Effector CD4-positive, alpha-beta T cell (primary cell): ENCODE data around the gene PCDHGA12.

ENCODE experiments used
- DNase-seq: peaks from one replicate; pipeline ENCODE4 v3.0.0-alpha.2; 2020

Gene PCDHGA12

GRCh38 chr5:141441571-141442170, 11.4 kb downstream of the PCDHGA12 start:
- DNase-seq, result no peak

DNA sequence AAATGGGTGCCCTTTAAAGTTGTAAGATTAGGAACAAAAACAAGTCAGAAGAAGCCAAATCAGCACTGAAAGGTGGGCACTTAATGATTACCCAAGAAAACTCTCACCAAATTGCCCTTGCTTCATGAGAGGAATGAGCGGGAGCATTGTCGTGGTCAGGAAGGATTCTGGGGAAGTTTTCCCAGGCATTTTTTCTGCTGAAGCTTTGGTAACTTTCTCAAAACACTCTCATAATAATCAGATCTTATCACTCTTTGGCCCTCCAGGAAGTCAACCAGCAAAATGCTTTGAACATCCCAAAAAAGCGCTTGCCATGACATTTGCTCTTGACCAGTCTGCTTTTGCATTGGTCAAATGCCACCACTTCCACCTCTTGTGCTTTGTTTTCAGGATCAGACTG, 35.0 kb downstream of the PCDHGA12 start:
- no peak for DNase-seq

DNA sequence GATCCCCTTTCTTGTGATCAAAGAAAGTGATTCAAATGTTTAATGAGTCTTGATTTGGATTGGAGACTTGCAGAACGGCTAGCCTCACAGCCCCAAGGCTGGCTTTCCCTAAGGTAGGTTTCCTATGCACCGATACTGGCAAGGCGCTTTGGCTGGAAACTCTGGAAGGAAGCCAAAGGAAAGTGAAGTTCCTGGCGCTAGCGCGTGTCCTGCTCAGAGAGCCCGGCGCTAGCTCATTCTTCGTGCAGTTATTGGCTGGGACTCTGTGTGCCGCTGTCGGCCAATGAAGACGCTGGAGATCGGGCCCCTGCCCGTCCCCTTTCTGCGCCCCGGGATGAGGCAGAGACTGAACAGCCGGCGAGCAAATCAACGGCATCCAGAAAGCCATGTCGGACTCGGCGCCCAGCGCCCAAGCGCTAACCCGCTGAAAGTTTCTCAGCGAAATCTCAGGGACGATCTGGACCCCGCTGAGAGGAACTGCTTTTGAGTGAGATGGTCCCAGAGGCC, 45.4 kb downstream of the PCDHGA12 start, which contains the start of gene PCDHGC3:
Gene PCDHGC3 (plus strand): TSS at position 342 of the 507 bp plus-strand sequence. CDS start 151 bp downstream, at position 493.
- DNase-seq, result no peak

DNA sequence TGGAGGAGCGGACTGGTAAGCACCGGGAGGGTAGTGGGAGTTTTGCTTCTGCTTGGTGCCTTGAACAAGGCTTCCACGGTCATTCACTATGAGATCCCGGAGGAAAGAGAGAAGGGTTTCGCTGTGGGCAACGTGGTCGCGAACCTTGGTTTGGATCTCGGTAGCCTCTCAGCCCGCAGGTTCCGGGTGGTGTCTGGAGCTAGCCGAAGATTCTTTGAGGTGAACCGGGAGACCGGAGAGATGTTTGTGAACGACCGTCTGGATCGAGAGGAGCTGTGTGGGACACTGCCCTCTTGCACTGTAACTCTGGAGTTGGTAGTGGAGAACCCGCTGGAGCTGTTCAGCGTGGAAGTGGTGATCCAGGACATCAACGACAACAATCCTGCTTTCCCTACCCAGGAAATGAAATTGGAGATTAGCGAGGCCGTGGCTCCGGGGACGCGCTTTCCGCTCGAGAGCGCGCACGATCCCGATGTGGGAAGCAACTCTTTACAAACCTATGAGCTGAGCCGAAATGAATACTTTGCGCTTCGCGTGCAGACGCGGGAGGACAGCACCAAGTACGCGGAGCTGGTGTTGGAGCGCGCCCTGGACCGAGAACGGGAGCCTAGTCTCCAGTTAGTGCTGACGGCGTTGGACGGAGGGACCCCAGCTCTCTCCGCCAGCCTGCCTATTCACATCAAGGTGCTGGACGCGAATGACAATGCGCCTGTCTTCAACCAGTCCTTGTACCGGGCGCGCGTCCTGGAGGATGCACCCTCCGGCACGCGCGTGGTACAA, 46.0 kb downstream of the PCDHGA12 start:
- no peak for DNase-seq

GRCh38 chr5:141477044-141477575, 46.8 kb downstream of the PCDHGA12 start:
- no peak for DNase-seq

- DNase-seq, result no peak
Observed at GRCh38 chr5:141477815-141478214, 47.5 kb downstream of the PCDHGA12 start.

DNA sequence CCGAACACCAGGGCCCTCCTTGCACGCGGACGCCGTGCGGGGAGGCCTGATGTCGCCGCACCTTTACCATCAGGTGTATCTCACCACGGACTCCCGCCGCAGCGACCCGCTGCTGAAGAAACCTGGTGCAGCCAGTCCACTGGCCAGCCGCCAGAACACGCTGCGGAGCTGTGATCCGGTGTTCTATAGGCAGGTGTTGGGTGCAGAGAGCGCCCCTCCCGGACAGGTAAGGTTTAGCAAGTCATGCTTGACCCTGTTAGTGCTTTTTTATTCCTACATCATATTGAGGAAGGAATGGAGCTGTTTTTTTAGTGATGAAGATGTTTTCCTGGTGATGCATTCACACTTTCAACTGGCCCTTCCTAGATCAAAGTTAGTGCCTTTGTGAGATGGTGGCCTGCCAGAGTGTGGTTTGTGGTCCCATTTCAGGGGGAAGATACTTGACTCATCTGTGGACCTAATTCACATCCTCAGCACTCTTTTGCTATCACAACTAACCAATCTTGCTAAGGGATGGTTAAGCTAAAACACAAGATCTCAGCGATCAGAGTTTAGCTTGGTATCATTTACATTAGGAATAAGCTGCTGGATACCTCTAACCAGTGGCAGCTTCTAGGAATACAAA, 48.1 kb downstream of the PCDHGA12 start:
- DNase-seq, result no peak

DNA sequence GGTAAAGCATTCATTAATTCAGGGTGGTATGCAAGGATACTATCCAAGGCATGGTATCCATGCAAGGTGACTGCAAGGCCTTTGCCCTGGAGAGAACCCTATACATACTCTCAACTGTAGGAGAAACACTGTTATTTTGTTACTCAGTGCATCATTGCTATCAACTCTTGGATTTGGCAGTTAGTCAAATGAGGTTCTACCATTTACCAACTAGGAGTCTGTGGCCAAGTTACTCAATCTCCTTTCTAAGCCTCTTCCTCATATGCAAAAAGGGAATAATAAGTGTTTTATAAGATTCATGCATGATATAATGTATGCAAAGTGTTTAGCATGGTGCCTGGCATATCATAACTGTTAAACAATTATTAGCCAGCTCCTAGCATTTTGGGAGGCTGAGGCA, 49.5 kb downstream of the PCDHGA12 start:
- DNase-seq, result no peak
